ENCODE data around the gene IZUMO4.

- TF ChIP-seq CTCF (IDR thresholded peaks at IDR 0.05) (no peak), POLR2A (IDR thresholded peaks at IDR 0.05) (no peak)
Observed at GRCh38 chr19:2108251-2109016, 11.7 kb downstream of the IZUMO4 start.
